MCF 10A (cell line): ENCODE measurements around the gene TFRC. TPM values are rescaled to one million over a fixed set of nuclear protein-coding genes. Genes with fewer than 3 reads are reported as not detected.

Experiments used
- BruUV-seq: library from RNA; stranded (reverse); fragments of 400-500 nt; replicated peaks from 2 replicates; lab custom pipeline; 2021; lab: Mats Ljungman, UMichigan
- CTCF ChIA-PET: fragments of 300-600 bp; sonication (Branson Sonifier 250); formaldehyde crosslinking; extraction: SDS; loops from one replicate; lab custom pipeline; 2021; ENCODE audit warnings: antibody characterized with exemption, inconsistent platforms; lab: Yijun Ruan, JAX
- POLR2A ChIA-PET: fragments of 300-600, 350-650 bp; sonication (Branson Sonifier 250); formaldehyde crosslinking; extraction: SDS; loops from one replicate; lab custom pipeline; 2020; ENCODE audit warnings: antibody characterized with exemption, inconsistent platforms; lab: Yijun Ruan, JAX
- DNase-seq: peaks from one replicate; pipeline ENCODE4 v3.0.0-alpha.2; 2018; ENCODE audit not compliant: unreplicated experiment
- H3K27ac Mint-ChIP-seq: one replicate; pipeline ENCODE4 v1.8.0; 2022; ENCODE audit warnings: mild to moderate bottlenecking, low read depth, mixed read lengths; ENCODE audit not compliant: unreplicated experiment
- H3K27me3 Mint-ChIP-seq: one replicate; pipeline ENCODE4 v1.8.0; 2022; ENCODE audit warnings: mixed read lengths; ENCODE audit not compliant: insufficient read depth, unreplicated experiment
- H3K36me3 Mint-ChIP-seq: one replicate; pipeline ENCODE4 v1.8.0; 2022; ENCODE audit warnings: mild to moderate bottlenecking, moderate library complexity, mixed read lengths; ENCODE audit not compliant: insufficient read depth, unreplicated experiment
- H3K4me1 Mint-ChIP-seq: one replicate; pipeline ENCODE4 v1.8.0; 2022; ENCODE audit warnings: mixed read lengths; ENCODE audit not compliant: insufficient read depth, unreplicated experiment
- H3K4me3 Mint-ChIP-seq: one replicate; pipeline ENCODE4 v1.8.0; 2022; ENCODE audit warnings: mild to moderate bottlenecking, moderate library complexity, mixed read lengths; ENCODE audit not compliant: unreplicated experiment
- H3K9me3 Mint-ChIP-seq: one replicate; pipeline ENCODE4 v1.8.0; 2022; ENCODE audit warnings: mixed read lengths; ENCODE audit not compliant: unreplicated experiment
- intact Hi-C: fragments of 100-400 bp; cut with micrococcal nuclease; formaldehyde crosslinking; loops from 2 replicates; pipeline ENCODE4 v1.14.1; 2022
- total RNA-seq: library from RNA; stranded (reverse); gene quantifications from 2 replicates; pipeline ENCODE4 v1.2.3, GENCODE V29; 2022
- TF ChIP-seq, protein P1 (sequence below): fragments of 200-600 bp; IDR thresholded peaks from one replicate; pipeline ENCODE4 v1.8.0; 2022; ENCODE audit warnings: antibody characterized with exemption, mild to moderate bottlenecking; ENCODE audit not compliant: unreplicated experiment

Gene TFRC
- total RNA-seq, 1 experiment from 2014 or later, result 72.9 TPM

- Mint-ChIP-seq H3K4me1 (no peaks in the 10 kb centered on the region), H3K36me3 (peaks cover 99% of the 10 kb centered on the region), H3K27me3 (no peaks in the 10 kb centered on the region), H3K4me3 (no peak overlapping the region), H3K9me3 (no peaks in the 10 kb centered on the region), H3K27ac (no peak overlapping the region)
- POLR2A ChIA-PET, result interaction anchor here (1.1 to 1.5 kb wide), 4 partner anchors 10 to 72 kb away, joined by 3 to 4 read pairs (median 4); no protein-coding TSS in a partner anchor
- BruUV-seq, result no TSS peak
- CTCF ChIA-PET, result interaction anchor here (1.2 to 1.4 kb wide), 2 partner anchors 10 to 14 kb away, joined by 3 to 13 read pairs; no protein-coding TSS in a partner anchor
- TF ChIP-seq, protein P1, sequence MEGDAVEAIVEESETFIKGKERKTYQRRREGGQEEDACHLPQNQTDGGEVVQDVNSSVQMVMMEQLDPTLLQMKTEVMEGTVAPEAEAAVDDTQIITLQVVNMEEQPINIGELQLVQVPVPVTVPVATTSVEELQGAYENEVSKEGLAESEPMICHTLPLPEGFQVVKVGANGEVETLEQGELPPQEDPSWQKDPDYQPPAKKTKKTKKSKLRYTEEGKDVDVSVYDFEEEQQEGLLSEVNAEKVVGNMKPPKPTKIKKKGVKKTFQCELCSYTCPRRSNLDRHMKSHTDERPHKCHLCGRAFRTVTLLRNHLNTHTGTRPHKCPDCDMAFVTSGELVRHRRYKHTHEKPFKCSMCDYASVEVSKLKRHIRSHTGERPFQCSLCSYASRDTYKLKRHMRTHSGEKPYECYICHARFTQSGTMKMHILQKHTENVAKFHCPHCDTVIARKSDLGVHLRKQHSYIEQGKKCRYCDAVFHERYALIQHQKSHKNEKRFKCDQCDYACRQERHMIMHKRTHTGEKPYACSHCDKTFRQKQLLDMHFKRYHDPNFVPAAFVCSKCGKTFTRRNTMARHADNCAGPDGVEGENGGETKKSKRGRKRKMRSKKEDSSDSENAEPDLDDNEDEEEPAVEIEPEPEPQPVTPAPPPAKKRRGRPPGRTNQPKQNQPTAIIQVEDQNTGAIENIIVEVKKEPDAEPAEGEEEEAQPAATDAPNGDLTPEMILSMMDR, result no peak
- DNase-seq, result no peak
- intact Hi-C loops, result no loop called here
Measured at GRCh38 chr3:196063971-196064370, 17.9 kb downstream of the TFRC start.

DNA sequence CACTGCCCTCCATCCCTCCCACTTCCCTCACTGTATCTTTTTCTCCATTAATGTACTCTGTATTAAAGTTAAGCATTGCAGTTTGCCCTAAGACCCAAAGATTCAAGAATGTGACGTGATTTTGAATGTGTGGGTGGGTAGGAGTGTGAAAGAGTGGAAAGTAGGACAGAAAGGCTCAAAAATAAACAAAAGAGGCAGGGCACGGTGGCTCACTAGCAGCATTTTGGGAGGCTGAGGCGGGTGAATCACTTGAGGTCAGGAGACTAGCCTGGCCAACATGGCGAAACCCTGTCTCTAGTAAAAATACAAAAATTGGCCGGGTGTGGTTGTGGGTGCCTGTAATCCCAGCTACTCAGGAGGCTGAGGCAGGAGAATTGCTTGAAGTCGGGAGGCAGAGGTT, 18.4 kb downstream of the TFRC start:
- CTCF ChIA-PET, result interaction anchor here (0.7 to 1.2 kb wide), 3 partner anchors 10 to 548 kb away, joined by 3 to 8 read pairs (median 3); no protein-coding TSS in a partner anchor
- H3K36me3 Mint-ChIP-seq, result peaks cover 100% of the 10 kb centered on the region

DNA sequence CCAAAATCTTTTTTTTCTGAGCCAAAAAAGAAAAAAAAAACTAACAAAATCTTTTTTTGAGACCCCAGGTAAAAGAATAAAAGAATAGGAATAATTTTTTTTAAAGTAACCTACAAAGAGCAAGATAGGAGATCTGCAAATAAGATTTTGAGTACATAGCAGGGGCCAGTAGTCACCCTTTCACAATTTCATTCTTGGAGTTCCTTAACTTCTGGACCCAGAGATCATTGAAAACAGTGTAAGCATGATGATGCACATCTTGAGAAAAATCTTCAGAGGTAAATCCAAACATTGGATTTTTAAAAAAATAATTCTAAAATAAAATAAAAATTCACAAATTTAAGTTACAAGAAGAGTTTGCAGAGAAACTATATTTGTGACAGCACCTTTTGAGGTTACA, 18.8 kb downstream of the TFRC start:
- no peaks in the 10 kb centered on the region for H3K4me1 Mint-ChIP-seq
- H3K27ac Mint-ChIP-seq, result no peak overlapping the region
- TF ChIP-seq, protein P1, result no peak
- POLR2A ChIA-PET, result no interaction called here
- peaks cover 100% of the 10 kb centered on the region for H3K36me3 Mint-ChIP-seq
- no peaks in the 10 kb centered on the region for H3K27me3 Mint-ChIP-seq
- no TSS peak for BruUV-seq
- H3K9me3 Mint-ChIP-seq, result no peaks in the 10 kb centered on the region
- no peak for DNase-seq
- no peak overlapping the region for H3K4me3 Mint-ChIP-seq
- intact Hi-C loops, result no loop called here
- CTCF ChIA-PET, result interaction anchor here (0.6 to 1.2 kb wide), 5 partner anchors 10 to 548 kb away, joined by 3 to 8 read pairs (median 3); no protein-coding TSS in a partner anchor

More for the DNA sequence above, 18.4 kb downstream of the TFRC start:
- POLR2A ChIA-PET, result interaction anchor here (1.2 kb wide), 1 partner anchor 18 kb away, joined by 4 read pairs; no protein-coding TSS in a partner anchor
- Mint-ChIP-seq H3K4me1 (no peaks in the 10 kb centered on the region), H3K27ac (no peak overlapping the region), H3K9me3 (no peaks in the 10 kb centered on the region), H3K27me3 (no peaks in the 10 kb centered on the region), H3K4me3 (no peak overlapping the region)
- no TSS peak for BruUV-seq
- intact Hi-C loops, result no loop called here
- TF ChIP-seq, protein P1, result no peak
- DNase-seq, result no peak

DNA sequence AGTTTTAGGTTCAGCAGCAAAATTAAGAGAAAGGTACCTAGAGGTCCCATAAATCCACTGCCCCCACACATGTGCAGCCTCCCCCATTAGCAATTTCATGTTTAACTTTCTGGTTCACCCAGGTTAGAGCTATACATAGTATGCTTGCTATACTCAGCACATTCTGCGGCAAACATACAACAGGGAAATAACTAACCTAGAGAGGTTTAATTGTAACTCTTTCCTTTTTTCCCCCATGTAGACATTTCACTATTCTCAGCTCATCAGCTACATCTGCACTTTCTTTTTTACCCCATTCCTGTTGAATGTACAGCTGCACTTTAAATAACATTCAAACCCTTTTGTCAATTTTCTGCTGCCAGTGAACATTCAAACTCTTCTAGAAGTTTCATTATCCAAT, 21.1 kb downstream of the TFRC start:
- no TSS peak for BruUV-seq
- Mint-ChIP-seq H3K4me3 (no peak overlapping the region), H3K4me1 (no peaks in the 10 kb centered on the region), H3K9me3 (no peaks in the 10 kb centered on the region), H3K27ac (no peak overlapping the region), H3K36me3 (peaks cover 100% of the 10 kb centered on the region), H3K27me3 (no peaks in the 10 kb centered on the region)
- intact Hi-C loops, result no loop called here
- DNase-seq, result no peak
- CTCF ChIA-PET, result interaction anchor here (0.7 to 1.6 kb wide), 2 partner anchors 12 to 138 kb away, joined by 3 to 7 read pairs; no protein-coding TSS in a partner anchor
- TF ChIP-seq, protein P1, result no peak
- POLR2A ChIA-PET, result no interaction called here
